ENCODE measurements around the gene PDE2A.

DNA sequence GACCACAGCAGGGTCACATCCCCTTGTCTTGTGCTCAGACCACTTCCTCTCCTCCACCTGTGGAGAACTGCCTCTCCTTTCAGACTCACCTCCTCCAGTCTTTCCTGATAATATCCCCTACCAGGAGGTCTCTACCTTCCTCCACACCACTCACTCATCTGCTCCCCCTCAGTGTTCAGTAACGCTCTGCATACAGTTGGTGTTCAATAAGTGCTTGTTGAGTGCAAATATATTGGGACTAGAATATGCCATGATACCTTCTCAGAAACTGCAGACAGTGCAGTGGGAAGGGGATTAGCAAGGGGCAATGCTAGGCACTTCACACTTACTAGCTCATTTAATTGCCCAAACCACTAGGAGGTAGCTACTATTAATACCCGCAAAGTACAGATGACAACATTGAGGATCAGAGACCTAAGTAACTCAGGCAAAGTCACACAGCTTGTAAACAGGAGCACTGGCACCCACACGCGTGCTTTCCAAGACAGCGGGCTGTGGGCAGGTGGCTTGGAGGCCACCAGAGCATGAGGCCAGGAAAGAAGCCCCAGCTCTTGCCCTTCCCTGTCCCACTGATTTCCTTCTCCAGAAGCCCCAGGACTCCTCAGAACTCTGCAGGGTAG is 8.1 kb upstream of the PDE2A start:
- no peak for TF ChIP-seq POLR2AphosphoS5 (IDR thresholded peaks at IDR 0.05; ENCODE audit: borderline replicate concordance, low read depth, low read length)
- TF ChIP-seq EZH2 (IDR thresholded peaks at IDR 0.05): no peak
- TF ChIP-seq FOXP2 (optimal IDR thresholded peaks at IDR 0.05; ENCODE audit: control extremely low read depth, extremely low read length, insufficient read depth): no peak
